Measurements from ENCODE around the gene YJU2.
A peak's percentile ranks its signal among the peaks of the same experiment; 100 is the strongest.

Gene YJU2

DNA sequence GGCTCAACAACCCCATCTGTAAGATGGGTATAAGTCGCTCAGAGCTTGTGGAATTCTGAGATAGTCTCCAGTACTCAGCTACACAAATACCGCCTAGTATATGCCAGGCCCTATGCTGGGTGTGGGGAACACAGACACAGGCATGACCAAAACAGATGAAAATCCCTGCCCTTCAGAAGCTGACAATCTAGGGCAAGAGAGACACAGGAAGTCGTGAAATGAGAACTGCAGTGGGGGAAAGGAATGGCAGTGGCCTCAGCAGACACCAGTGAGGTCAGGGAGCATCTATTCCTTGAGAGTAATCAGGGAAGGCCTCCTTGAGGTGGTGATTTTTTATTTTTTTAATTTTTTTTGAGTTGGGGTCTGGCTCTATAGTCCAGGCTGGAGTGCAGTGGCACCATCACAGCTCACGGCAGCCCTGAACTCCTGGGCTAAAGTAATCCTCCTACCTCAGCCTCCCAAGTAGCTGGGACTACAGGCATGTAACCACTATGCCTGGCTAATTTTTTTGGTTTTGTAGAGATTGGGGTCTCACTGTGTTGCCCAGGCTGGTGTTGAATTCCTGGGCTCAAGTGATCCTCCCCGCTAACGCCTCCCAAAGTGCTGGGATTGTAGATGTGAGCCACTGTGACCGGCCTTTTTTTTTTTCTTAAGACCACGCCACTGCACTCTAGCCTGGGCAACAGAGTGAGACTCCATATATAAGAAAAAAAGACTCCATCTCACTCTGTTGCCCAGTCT is 52.1 kb downstream of the YJU2 start:
- Histone ChIP-seq H3K36me3 (ENCODE audit: control insufficient read depth, insufficient read depth, low read length) (no peaks in the 10 kb centered on the region), H3K4me3 (ENCODE audit: low read length) (no peak overlapping the region), H3K9ac (ENCODE audit: low read length) (no peak overlapping the region), H3K27me3 (ENCODE audit: control insufficient read depth, insufficient read depth, low read length) (no peaks in the 10 kb centered on the region), H3K4me1 (ENCODE audit: control insufficient read depth, insufficient read depth, low read length) (no peaks in the 10 kb centered on the region), H3K27ac (ENCODE audit: low read depth, low read length) (no peak overlapping the region)

DNA sequence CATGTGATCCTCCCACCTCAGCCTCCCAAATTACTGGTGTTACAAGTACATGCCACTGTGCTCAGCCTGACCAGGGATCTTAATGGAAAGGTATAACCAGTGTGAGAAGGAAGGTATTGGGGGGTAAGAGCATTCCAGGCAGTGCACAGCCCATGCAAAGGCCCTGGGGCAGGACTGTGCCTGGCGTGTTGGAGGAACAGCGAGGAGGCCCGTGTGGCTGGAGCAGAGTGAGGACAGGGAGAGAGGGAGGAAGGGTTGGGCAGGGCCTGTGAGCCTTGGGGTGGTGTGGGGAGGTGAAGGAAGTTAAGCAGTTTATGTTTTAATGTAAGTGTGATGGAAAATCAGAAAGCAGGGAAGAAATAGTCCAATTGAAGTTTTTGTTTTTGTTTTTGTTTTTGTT is 53.7 kb downstream of the YJU2 start:
- no peak overlapping the region for H3K9ac ChIP-seq (ENCODE audit: low read length)
- peaks cover 3% of the 10 kb centered on the region for H3K27me3 ChIP-seq (ENCODE audit: control insufficient read depth, insufficient read depth, low read length)
- H3K4me3 ChIP-seq (ENCODE audit: low read length): no peak overlapping the region
- no peaks in the 10 kb centered on the region for H3K4me1 ChIP-seq (ENCODE audit: control insufficient read depth, insufficient read depth, low read length)
- no peaks in the 10 kb centered on the region for H3K36me3 ChIP-seq (ENCODE audit: control insufficient read depth, insufficient read depth, low read length)
- no peak overlapping the region for H3K27ac ChIP-seq (ENCODE audit: low read depth, low read length)

DNA sequence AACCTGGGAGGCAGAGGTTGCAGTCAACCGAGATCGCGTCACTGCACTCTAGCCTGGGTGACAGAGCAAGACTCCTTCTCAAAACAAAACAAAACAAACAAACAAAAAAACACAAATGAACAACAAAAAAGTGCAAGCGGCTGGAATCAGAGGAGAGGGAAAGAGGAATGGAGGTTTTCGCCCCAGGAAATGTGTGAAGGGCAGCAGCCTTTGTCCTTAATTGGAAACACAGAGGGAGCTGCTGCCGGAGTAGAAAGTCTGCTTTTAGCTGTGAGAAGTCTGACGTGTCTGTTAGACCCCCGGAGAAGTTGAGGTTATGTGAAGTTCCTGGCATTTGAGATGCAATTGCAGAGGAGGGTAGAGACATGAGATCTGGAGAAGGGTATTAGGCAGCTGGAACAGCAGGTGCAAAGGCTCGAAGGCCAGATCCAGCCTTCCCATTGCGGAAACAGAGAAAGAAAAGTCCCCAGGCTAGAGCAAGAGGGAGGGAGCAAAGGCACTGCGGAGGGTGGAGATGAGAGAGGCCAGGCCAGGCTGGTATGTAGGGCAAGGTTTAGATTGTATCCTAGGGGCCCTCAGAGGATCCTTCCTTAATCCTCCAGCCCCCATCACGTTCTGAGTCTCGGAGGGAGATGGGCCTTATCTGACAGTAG is 54.8 kb downstream of the YJU2 start:
- Histone ChIP-seq H3K9ac (ENCODE audit: low read length) (no peak overlapping the region), H3K27ac (ENCODE audit: low read depth, low read length) (no peak overlapping the region), H3K4me3 (ENCODE audit: low read length) (peak overlapping the region; percentile 8), H3K27me3 (ENCODE audit: control insufficient read depth, insufficient read depth, low read length) (peaks cover 3% of the 10 kb centered on the region), H3K4me1 (ENCODE audit: control insufficient read depth, insufficient read depth, low read length) (no peaks in the 10 kb centered on the region), H3K36me3 (ENCODE audit: control insufficient read depth, insufficient read depth, low read length) (no peaks in the 10 kb centered on the region)

DNA sequence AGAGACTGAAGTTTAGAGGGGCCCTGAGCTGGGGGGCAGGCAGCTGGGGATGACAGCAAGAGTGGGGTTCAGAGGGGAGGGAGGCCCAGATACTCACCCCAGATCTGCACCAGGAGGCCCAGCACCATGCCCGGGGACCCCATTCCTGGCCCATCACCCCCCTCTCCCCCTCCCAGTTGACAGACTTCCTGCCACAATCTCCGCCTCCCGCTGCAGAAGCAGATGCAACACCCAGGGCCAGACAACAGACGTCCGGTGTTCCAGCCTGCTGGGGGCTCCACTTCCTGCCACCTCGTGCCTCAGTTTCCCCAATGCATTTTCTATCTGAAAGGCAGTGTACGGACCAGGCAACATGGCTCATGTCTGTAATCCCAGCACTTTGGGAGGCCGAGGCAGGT is 55.4 kb downstream of the YJU2 start, which contains the start of gene TMIGD2:
TSS of gene TMIGD2 (minus strand) at position 147 of the 398 bp plus-strand sequence. CDS start at position 143, 4 bp downstream.
- Histone ChIP-seq H3K4me3 (ENCODE audit: low read length) (peak within 1 kb of the TSS; percentile 8), H3K27ac (ENCODE audit: low read depth, low read length) (no peak within 1 kb of the TSS), H3K27me3 (ENCODE audit: control insufficient read depth, insufficient read depth, low read length) (peaks cover 3% of the 10 kb centered on the region), H3K4me1 (ENCODE audit: control insufficient read depth, insufficient read depth, low read length) (no peaks in the 10 kb centered on the region), H3K9ac (ENCODE audit: low read length) (no peak within 1 kb of the TSS), H3K36me3 (ENCODE audit: control insufficient read depth, insufficient read depth, low read length) (no peaks in the 10 kb centered on the region)

DNA sequence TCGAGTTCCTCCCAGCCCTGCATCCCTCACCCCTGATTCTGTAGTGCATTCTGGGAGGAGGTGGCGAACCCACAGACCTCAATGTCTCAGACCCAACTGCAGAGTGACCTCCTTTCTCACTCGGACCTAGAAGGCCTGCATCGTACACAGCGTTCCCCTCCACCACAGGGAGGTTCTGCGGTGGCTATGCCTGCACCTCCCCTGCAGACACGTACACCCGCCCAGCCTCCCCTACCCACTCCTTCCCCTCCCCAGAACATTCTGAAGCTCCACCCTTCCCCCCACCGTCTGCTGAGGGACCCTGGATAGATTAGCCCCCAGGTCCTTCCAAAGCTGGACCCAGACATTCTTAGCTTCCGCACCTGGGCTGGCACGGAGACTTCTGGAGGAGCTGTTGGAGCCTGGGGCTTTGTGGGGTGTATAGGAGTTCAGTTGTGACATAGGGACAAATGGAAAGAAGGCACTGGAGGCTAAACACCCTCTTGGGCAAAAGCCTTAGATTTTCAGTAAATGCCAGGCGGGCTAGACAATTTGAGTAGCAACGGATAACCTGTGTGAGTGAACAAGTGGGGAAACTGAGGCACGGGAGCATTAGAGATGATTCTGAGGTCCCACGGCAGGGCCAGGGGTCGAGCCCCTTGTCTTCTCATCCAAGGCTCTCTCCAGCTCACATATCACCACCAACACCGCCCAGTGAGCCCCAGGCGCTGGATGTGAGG is 57.1 kb downstream of the YJU2 start:
- Histone ChIP-seq H3K36me3 (ENCODE audit: control insufficient read depth, insufficient read depth, low read length) (no peaks in the 10 kb centered on the region), H3K4me3 (ENCODE audit: low read length) (no peak overlapping the region), H3K9ac (ENCODE audit: low read length) (no peak overlapping the region), H3K27ac (ENCODE audit: low read depth, low read length) (no peak overlapping the region), H3K4me1 (ENCODE audit: control insufficient read depth, insufficient read depth, low read length) (no peaks in the 10 kb centered on the region), H3K27me3 (ENCODE audit: control insufficient read depth, insufficient read depth, low read length) (peaks cover 3% of the 10 kb centered on the region)

DNA sequence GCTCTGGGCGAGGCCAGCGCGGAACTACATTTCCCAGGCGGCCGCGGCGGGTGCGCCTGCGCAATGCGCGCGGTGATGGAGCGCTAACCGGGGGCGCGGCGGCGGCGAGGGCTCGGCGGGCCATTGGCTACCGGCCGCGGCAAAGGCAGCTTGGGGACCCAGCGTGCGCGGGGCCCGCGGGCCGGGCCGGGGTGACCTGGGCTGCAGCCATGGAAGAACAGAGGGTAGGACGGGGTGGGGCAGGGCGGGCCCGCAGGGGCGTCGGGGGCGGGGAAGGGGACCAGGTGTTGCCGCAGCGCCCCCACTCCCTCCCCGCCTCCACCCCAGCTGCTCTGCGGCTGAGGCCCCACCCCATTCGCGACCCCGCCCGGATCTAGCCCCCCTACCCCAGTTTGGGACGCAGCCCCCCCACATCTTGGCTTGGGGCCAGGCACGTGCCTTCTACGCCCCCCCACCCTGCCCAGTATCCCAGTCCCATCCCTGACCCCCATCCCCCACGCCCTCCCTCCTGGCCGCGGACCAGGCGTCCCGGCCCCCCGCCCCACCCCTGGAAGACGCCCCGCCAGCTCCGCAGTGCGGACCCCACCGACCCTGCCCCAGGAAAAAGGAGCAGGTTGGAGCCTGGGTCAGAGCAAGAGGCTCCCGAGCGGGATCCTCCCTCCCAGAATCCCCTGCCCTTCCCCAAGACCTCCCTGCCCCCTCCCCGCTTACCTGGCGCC is 57.8 kb downstream of the YJU2 start, which contains the start of gene FSD1:
TSS of gene FSD1 (plus strand) at position 61 of the 719 bp plus-strand sequence. CDS start at position 210, 149 bp downstream.
- Histone ChIP-seq H3K27me3 (ENCODE audit: control insufficient read depth, insufficient read depth, low read length) (peaks cover 3% of the 10 kb centered on the region), H3K9ac (ENCODE audit: low read length) (no peak within 1 kb of the TSS), H3K4me1 (ENCODE audit: control insufficient read depth, insufficient read depth, low read length) (no peaks in the 10 kb centered on the region), H3K36me3 (ENCODE audit: control insufficient read depth, insufficient read depth, low read length) (no peaks in the 10 kb centered on the region), H3K4me3 (ENCODE audit: low read length) (no peak within 1 kb of the TSS), H3K27ac (ENCODE audit: low read depth, low read length) (no peak within 1 kb of the TSS)

DNA sequence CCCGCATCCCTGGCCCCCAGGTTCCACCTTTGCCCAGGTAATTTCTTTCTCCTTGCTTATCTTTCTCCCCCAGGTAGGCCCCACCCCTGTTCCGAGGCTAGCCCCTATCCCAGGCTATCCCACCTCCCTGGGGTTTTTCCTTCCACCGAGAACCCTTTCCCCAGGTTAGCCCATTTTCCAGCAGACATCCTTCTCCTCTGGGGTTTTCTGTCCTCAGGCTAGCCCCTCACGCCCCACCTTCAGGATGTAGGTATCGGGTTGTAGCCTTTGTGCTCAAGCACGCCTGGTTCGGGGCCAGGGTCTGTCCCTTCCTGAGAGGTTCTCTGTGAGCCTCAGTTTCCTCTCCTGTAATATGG is 58.4 kb downstream of the YJU2 start:
- Histone ChIP-seq H3K27me3 (ENCODE audit: control insufficient read depth, insufficient read depth, low read length) (peaks cover 3% of the 10 kb centered on the region), H3K4me3 (ENCODE audit: low read length) (no peak overlapping the region)

DNA sequence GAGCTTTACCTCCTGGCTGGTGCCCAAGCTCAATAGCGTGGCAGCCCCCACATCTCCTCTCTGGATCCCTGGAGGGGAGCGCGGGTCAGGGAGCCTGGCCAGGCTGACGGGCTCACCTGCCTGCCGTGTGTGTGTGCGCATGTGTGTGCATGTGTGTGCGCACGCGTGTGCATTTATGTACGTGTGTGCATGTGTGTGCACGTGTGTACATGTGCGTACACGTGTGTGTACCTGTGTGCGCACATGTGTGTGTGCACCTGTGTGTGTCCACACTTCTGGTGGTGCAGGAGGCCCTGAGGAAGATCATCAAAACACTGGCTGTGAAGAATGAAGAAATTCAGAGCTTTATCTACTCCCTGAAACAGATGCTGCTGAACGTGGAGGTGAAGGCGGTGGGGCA is 58.8 kb downstream of the YJU2 start:
- Histone ChIP-seq H3K27ac (ENCODE audit: low read depth, low read length) (no peak overlapping the region), H3K9ac (ENCODE audit: low read length) (no peak overlapping the region), H3K36me3 (ENCODE audit: control insufficient read depth, insufficient read depth, low read length) (no peaks in the 10 kb centered on the region), H3K27me3 (ENCODE audit: control insufficient read depth, insufficient read depth, low read length) (peaks cover 3% of the 10 kb centered on the region), H3K4me1 (ENCODE audit: control insufficient read depth, insufficient read depth, low read length) (no peaks in the 10 kb centered on the region), H3K4me3 (ENCODE audit: low read length) (no peak overlapping the region)

More for the DNA sequence above, 58.4 kb downstream of the YJU2 start:
- Histone ChIP-seq H3K9ac (ENCODE audit: low read length) (no peak overlapping the region), H3K36me3 (ENCODE audit: control insufficient read depth, insufficient read depth, low read length) (no peaks in the 10 kb centered on the region), H3K27ac (ENCODE audit: low read depth, low read length) (no peak overlapping the region), H3K4me1 (ENCODE audit: control insufficient read depth, insufficient read depth, low read length) (no peaks in the 10 kb centered on the region)

DNA sequence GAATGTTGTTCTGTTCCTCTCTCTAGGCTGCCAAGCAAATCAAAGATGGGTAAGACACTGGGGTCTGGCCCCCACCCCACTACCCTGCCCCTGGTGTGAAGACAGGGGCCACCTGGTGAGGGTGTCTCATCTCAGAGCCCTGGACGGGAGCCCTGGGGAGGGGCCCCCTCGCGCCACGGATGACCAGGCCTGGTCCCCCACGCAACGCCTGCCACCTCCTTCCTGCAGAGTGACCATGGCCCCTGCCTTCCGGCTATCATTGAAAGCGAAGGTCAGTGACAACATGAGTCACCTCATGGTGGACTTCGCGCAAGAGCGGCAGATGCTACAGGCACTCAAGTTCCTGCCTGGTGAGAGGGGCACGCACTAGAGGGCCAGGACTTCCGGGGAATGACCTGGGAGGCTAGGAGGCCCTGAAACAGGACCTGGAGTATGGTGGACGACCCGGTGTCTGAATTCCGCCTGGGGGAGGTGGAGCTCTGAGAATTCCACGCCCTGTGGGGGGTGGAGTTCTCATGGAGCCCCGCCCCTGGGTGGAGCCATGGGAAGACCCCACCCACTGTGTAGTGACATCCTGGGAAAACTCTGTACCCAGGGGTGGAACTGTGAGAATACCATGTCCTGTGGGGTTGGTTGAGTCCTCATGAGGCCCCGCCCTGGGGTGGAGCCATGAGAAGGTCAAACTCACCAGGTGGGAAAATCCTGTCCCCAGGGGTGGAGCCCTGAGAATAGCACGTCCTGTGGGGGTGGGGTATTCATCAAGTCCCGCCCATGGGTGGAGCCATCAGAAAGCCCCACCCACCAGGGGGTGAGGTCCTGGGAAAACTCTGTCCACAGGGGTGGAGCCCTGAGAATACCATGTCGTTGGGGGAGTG is 63.6 kb downstream of the YJU2 start:
- Histone ChIP-seq H3K9ac (ENCODE audit: low read length) (no peak overlapping the region), H3K4me3 (ENCODE audit: low read length) (no peak overlapping the region), H3K27ac (ENCODE audit: low read depth, low read length) (no peak overlapping the region)

DNA sequence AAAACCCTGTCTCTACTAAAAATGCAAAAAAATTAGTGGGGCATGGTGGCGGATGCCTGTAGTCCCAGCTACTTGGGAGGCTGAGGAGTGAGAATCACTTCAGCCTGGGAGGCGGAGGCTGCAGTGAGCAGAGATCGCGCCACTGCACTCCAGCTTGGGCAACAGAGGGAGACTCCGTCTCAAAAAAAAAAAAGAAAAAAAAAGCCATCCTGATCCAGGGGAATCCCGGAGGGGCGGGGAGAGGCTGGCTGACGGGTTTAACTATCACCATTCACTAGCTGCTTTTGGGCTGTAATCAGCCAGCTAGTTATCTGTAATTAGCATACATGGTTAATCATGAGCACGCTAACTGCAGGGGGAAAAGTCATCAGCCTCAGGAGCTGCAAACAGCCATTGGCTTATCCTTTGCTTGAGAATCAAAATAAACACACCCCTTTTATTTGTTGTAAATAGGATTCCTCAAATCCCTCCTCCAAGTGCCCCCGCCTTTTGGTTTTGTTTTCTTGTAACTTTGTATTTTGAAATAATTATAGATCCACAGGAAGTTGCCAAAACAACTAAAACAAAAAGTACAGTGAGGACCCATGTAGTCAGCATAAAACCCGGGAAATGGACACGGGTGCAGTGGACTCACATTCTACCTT is 67.1 kb downstream of the YJU2 start:
- Histone ChIP-seq H3K9ac (ENCODE audit: low read length) (no peak overlapping the region), H3K27ac (ENCODE audit: low read depth, low read length) (no peak overlapping the region)

More for the DNA sequence above, 63.6 kb downstream of the YJU2 start:
- Histone ChIP-seq H3K4me1 (ENCODE audit: control insufficient read depth, insufficient read depth, low read length) (no peaks in the 10 kb centered on the region), H3K36me3 (ENCODE audit: control insufficient read depth, insufficient read depth, low read length) (no peaks in the 10 kb centered on the region), H3K27me3 (ENCODE audit: control insufficient read depth, insufficient read depth, low read length) (no peaks in the 10 kb centered on the region)

DNA sequence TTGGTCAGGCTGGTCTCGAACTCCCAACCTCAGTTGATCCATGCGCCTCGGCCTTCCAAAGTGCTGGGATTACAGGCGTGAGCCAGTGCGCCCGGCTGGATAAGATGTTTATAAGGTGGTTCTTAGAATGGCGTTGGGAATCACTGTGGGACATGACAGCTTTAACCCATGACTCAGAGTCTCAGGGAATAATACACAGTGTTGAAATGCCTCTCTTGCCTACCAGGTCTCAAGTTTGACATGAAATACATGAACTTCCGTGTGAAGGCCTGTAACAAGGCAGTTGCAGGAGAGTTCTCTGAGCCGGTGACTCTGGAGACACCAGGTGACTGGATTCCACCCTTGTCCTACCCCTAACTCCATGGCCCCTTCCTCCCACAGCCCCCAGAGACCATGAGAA is 70.1 kb downstream of the YJU2 start:
- no peaks in the 10 kb centered on the region for H3K36me3 ChIP-seq (ENCODE audit: control insufficient read depth, insufficient read depth, low read length)
- no peaks in the 10 kb centered on the region for H3K27me3 ChIP-seq (ENCODE audit: control insufficient read depth, insufficient read depth, low read length)
- no peaks in the 10 kb centered on the region for H3K4me1 ChIP-seq (ENCODE audit: control insufficient read depth, insufficient read depth, low read length)
- no peak overlapping the region for H3K27ac ChIP-seq (ENCODE audit: low read depth, low read length)
- no peak overlapping the region for H3K9ac ChIP-seq (ENCODE audit: low read length)
- no peak overlapping the region for H3K4me3 ChIP-seq (ENCODE audit: low read length)

More for the DNA sequence above, 67.1 kb downstream of the YJU2 start:
- no peaks in the 10 kb centered on the region for H3K36me3 ChIP-seq (ENCODE audit: control insufficient read depth, insufficient read depth, low read length)
- H3K27me3 ChIP-seq (ENCODE audit: control insufficient read depth, insufficient read depth, low read length): no peaks in the 10 kb centered on the region
- H3K4me3 ChIP-seq (ENCODE audit: low read length): no peak overlapping the region
- H3K4me1 ChIP-seq (ENCODE audit: control insufficient read depth, insufficient read depth, low read length): no peaks in the 10 kb centered on the region

Data from rectal smooth muscle tissue (tissue), 1 donor.